Sigmoid colon (tissue), 3 donors: ENCODE measurements around the gene SSTR1.

Experiments
- CTCF ChIP-seq, 4 experiments: fragments of 450-650 bp in 3 of 4; fragments of 200-600 bp in 1 of 4; IDR thresholded peaks; one replicate each; pipeline ENCODE4 v1.5.1; 2016 to 2019; ENCODE audit warnings: antibody characterized with exemption in 4 of 4, mild to moderate bottlenecking in 3 of 4, moderate library complexity in 2 of 4
- POLR2A ChIP-seq, 2 donors: fragments of 450-650 bp; IDR thresholded peaks; one replicate each; pipeline ENCODE4 v1.6.1; 2016; ENCODE audit warnings: antibody characterized with exemption in 2 of 2, mild to moderate bottlenecking in 2 of 2, moderate library complexity in 2 of 2

- TF ChIP-seq CTCF (IDR thresholded peaks at IDR 0.05): no peak
- TF ChIP-seq POLR2A (IDR thresholded peaks at IDR 0.05): no peak
These were observed 31.2 kb downstream of the SSTR1 start for GRCh38 chr14:38238878-38239277.
